Right lobe of liver (tissue), 4 donors: ENCODE results near the gene SLC25A10.

ENCODE experiments used
- CTCF ChIP-seq, 4 donors: fragments of 200-600 bp in 3 of 4; fragments of 450-650 bp in 1 of 4; IDR thresholded peaks; one replicate each; pipeline versions ENCODE4 v1.5.1 to v1.8.0; 2016 to 2022; ENCODE audit warnings: antibody characterized with exemption in 4 of 4, mild to moderate bottlenecking in 2 of 4
- POLR2A ChIP-seq: fragments of 450-650 bp; IDR thresholded peaks from one replicate; pipeline ENCODE4 v1.6.1; 2017; ENCODE audit warnings: antibody characterized with exemption, mild to moderate bottlenecking
- donor health status: DM: no; HTN: no; CAD: no.
- donor health status: DM: no; HTN: no; CAD: no.
- donor health status: DM: no; HTN: yes; CAD: no.

DNA sequence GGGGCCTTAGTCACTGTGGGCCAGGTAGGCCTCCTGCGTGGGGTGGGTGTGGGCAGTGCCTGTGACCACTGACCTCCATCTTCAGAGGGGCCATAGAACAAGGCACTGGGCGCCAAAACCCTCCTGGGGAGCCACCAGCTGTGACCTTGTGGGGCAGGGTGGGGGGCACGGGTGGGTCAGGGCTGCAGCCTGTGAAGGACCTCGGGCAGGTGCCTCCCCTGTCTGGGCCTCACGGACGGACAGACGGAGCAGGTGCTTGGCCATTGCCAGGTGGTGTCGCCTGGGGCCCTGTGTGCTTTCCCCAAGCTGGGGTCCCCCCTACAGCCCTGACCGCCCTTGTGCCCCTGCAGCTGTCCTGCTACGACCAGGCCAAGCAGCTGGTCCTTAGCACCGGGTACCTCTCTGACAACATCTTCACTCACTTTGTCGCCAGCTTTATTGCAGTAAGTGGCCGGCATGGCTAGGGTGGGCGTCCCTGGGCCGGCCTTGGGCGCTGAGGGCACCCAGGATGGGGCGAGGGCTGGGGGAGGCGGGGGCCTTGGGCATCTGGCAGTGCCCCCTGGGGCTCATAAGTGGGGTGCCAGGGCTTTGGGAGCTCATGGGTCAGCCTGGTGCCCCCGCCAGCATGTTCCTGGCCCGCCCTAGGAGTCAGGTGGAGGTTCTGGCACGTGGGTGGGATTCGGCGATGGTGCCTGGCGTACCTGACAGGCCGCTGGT, 5.1 kb downstream of the SLC25A10 start:
- TF ChIP-seq CTCF (IDR thresholded peaks at IDR 0.05) (no peak), POLR2A (no peak)
